Endothelial cell of hepatic sinusoid (primary cell): ENCODE data around the gene PRDM15.

Experiments
- in situ Hi-C: cut with HindIII; loops from 2 replicates; pipeline ENCODE4 v1.10.0; 2017; ENCODE audit warnings: low sequenced_read_pairs

The PRDM15 gene

DNA sequence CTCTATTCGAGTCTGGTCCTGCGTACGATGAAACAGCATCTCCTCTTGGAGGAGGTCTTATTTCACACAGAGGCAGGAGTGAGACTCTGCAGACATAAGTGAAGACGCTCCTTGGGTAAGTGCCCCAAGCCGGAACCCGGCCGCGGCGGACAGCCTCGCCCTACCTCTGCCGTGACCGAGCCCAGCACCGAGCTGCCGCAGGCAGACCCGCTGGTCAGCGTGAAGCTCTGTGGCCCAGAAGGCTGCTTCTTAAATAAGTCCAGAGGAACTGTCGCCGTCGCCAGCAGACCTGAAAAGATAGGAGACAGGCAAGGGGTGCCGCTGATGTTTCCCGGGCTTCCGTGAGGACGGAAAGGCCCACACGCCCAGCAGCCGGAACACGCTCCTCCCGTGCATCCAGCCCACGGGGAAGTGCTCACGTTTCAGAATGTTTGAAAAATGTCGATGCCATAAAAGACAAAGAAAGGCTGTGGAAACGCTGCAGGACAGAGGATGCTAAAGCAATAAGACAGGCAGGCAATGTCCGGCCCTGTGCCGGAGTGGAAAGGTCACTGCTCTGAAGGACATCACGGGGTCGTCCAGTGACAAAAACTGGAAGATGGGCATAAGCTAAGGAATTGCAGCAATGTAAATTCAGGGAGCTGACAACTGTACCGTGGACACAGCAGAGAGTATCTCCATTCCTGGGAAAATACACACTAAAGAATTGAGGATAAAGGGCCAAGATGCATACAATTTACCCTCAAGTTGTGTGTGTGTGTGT is 28.5 kb upstream of the PRDM15 start:
- in situ Hi-C loops = no loop called here

DNA sequence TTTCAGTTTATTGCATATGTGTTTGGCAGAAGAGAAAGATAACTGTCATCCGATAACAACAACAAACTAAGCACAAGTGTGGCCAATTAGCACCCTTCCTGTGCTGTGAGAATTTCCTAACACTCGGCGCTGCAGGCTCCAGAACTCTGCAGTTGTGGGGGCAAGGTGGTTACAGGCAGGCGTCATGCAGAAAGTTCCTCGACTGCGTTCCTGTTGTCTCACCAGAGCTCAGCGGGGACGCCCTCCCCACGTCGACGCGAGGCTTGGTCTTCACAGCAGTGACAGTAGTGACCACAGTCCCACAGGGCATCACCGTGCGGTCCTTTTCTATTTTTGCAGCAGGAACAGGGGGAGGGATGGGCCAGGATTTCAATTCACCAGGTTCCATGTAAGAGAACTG is 27.6 kb upstream of the PRDM15 start:
- in situ Hi-C loops = no loop called here

DNA sequence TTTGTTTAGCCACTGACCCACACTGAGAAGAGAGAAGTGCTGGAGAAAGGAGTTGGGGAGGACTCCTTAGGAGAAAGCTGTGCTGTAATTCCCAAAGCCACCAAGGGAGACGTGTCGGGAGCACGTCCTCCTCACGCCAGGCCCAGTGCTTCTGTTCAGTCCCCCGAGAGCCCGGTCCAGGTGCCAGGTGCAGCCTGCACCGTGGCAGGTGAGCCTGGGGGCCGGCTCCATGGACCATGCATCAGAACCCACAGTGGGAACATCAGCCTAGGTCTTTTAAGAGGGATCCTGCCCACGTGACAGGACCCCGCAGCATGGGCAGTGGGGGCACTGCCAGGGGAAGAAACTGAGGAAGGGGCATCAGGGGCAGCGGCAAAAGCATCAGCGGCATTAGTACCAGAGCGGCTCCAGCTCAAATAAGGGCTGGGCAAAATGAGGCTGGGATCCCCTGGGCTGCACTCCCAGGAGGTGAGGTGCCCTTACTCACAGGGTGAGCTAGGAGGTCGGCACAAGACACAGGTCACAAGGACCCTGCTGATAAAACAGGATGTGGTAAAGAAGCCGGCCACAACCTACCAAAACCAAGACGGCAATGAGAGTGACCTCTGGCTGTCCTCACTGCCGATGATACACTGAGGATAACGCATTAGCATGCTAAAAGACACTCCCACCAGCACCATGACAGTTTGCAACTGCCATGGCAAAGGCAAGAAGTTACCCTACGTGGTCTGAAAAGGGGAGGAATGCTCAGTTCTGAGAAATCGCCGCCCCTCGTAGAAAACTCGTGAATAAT is 24.6 kb upstream of the PRDM15 start:
- in situ Hi-C loops = no loop called here

DNA sequence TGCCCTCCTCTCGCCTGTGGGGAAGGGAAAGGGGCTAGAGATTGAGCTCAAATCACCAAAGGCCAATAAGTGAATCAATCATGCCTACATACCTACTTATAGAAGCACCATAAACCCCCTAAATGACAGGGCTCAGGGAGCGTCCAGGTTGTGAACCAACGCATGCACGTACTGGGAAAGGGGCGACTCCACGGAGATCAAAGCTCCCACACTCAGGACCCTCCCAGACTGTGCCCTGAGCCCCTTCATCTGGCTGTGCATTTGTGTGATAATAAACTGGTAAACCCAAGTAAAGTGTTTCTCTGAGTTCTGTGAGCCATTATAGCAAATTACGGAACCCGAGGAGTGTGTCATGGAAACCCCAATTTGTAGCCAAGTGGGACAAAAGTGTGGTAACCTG is 23.8 kb upstream of the PRDM15 start:
- in situ Hi-C loops = no loop called here

DNA sequence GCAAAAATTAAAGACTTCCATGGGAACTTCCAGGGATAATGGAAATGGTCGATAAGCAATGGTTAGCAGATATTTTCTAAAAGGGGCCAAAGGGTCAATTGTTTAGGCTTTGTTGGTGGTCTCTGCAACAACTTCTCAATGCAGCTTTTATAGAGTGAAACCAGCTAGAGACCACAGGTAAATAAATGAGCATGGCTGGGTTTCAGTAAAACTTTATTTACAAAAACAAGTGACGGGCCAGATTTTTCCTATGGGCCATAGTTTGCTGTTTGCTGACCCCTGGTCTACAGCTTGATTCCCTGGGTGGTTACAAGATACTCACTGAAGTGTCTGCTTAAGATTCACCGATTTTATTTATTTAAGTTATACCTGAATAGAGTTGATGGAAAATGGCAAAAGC is 22.6 kb upstream of the PRDM15 start:
- in situ Hi-C loops = no loop called here

DNA sequence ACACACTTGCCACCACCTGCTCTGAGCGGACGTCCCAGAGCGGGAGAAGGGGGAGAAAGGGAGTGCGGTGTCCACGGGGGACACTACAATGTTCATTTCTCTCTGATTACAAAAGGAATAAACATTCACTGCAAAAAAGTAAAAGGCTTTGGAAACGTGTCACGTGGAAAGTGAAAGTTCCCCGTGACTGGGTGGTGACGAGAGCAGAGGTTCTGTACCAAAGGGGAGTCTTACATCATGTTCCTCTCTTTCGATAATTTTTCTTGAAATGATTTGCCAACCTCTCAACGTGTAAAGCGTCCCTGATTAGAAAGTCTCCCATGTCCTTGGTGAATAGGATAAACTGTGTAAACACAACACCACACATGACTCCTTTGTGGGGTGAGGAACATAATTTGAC is 22.0 kb upstream of the PRDM15 start:
- in situ Hi-C loops = no loop called here

DNA sequence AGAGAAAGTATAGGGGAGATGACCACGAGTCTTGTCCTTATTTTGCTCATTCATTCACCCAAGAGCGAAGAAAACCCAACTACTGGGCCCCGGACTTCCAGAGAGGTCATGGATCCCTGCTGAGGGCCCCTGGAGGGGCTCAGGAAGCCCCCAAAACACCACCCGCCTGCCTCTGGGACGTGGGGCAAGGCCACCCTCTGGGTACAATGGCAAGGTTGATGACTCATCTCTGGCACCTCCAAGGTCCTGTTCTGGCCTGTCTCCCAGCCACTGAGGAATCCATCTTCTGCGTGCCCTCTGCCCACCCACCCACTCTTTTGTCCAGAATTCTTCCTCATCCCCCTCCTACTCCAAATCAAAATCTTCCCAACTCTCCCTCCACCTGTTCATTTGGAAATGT is 21.3 kb upstream of the PRDM15 start:
- in situ Hi-C loops = no loop called here

DNA sequence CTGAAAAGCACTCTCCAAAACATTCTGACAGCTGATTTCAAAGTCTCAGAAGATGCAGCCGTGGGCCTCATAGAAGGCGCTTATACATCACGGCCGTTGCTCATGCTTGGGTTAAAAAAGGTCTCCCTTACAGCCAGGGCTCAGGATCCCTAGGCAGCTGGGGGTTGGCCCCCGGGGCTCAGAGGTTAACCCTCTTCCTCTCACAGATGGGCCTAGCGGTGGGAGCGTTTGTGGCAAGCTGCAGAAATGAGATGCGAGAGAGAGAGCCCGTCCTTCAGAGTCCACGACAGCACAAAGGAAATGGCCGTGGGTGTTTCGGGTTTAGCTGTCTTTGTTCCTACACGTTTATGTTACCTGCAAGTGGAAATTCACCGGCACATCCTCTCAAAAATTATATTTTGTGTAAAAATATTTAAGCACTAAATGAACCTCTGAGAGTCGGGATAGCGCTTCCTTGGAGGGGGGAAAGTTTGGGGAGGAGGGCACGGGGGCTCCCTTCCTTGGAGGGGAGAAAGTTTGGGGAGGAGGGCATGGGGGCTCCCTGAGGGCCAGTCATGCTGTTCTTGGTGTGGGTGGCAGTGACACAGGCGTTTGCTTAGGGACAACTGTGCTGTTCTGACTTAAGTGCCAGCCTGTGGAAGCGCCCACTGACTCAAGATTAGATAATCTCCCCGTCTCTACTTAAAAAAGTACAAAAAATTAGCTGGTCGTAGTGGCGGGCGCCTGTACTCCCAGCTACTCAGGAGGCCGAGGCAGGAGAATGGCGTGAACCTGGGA is 20.5 kb upstream of the PRDM15 start:
- in situ Hi-C loops = no loop called here

DNA sequence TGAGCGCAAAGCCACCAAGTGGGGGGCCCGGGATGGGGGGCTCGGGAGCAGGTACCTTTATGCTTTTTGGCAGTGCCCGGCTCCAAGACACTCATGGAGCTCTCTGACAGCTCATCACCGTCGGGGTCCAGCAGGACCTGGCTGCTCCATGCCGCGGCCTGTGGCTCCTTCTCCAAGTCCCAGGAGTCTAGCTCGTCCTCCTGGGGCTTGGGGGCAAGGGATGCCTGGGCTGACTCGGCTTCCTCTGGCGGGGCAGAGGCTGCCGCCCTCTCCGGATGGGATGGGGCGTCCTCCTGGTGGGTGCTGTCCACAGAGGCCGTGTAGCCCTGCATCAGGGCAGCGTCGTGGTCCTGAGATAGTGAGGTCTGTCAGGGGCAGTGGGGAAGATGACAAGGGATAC is 19.9 kb upstream of the PRDM15 start:
- in situ Hi-C loops = no loop called here

DNA sequence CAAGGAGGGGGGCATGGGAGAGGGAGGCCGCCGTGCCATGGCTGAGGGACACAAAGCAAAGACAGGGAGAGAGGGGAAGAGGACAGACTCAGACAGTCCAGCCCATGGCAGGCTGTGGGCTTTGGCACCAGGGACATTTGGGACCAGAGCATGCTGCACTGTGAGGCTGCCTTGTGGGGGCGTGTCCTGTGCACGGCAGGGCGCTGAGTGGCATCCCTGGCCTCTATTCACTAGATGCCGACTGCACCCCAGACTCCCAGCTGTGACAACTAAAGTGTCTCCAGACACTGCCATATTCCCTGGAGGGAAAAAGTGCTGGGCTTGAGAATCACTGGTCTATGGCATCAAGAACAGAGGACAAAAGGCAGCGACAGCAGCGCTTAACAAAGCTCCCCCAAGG is 18.6 kb upstream of the PRDM15 start:
- in situ Hi-C loops = no loop called here

DNA sequence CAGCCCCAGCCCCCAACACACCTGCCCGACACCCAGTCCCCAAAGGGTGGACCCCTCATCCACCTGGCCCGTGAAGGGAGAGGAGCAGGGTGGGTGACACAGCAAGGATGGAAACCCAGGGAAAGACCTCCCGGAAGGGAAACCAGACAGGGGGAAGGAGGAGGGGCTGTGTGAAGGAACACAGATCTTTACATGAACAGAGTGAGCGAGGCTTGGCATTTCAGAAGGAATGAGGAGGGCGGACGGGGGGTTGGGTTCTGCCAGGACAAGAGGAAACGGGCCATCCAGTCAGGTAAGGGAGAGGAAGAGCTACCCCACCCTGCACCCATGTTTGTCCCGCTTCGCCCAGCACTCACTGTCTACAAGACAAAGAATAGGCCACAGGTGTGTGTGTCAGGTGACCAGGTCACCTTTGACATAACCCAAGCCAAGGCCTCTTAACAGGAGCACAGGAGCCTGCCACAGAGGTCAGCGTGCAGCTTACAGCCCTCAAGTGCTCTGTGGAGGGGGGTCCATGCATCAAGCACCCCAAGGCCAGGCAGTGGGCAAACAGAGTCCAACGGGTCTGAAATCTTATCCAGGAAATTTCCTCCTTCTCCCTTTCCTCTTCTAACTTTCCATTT is 18.0 kb upstream of the PRDM15 start:
- in situ Hi-C loops = no loop called here

DNA sequence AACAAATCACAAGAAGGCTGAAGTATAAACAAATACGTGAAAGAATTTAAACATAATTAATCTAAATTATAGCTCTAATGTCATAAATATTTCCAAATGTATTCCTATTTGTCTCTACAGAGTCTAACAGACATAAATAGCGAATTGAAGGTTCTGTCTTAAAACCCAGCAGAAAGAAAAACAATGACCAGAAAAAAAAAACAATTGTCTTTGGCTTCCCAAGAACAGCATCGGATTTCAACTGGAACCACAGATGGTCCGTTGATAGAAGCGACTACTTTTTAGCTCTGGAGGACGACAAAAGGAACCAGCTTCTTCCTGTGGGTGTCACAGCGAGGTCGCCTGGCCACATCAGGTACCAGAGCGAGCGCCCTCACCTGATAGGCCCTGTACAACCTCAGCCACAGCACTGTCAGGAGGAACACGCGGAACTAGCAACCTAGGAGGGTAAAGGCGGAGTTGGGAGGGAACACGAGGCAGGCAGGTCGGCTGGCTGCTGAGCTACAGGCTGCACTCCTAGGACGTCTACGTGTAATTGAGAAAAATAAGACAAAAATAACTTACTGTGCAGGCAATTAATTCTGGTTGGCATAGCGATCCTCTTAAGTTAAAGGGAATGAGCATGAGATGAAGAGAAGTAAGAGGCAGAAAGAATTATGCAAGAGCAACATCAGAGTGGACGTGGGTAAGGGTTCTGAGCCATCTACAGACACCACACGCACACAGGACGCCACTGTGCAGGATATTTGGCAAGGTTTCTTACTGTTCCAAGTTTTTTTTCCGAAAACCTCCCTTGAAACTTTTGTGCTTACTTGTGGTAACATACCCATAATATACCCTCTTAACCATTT is 16.7 kb upstream of the PRDM15 start:
- in situ Hi-C loops = no loop called here

DNA sequence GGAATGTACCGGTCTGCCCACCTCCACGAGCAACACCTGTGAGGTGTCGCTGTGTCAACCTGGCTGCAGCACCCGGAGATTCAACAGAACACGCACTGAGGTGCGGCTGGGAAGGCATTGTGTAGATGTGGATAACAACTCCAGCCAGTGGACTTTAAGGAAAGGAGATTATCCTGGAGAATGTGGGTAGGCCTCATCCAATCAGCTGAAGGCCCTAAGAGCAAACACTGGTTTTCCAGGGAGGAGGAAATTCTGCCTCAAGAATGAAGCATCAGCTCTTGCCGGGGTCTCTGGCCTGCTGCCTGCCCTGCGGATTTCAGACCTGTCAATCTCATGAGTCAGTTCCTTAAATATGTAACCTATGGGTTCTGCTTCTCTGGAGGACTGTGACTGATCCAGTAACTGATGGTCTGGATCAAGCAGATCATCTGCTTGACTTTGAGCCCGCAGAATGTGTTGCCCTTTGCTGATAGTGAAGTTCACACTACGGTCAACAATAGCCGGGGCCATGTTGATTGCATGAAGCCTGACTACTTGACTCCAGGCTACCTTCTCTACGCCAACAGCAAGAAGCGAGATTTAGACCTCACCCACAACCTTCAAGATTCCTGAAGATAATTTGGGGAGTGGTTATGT is 15.9 kb upstream of the PRDM15 start:
- in situ Hi-C loops = no loop called here

DNA sequence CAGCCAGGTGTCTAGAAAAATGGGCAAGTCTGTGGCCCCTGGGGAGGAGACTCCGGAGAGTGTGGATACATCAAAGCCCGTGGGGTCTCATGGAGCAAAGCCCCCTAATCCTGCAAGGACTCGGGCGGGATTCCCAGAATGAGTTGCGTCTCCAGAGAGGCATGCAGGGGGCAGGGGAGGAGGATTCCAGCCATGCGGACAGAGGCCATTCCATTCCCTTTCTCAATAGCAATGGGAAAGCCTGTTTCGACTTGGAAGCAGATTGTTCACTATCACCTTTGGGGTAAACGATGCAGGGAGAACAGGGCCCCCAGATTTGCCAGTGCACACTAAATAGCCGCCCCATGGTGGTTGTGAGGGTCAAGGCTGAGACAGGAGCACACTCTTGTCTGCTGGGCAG is 15.4 kb upstream of the PRDM15 start:
- in situ Hi-C loops = no loop called here

DNA sequence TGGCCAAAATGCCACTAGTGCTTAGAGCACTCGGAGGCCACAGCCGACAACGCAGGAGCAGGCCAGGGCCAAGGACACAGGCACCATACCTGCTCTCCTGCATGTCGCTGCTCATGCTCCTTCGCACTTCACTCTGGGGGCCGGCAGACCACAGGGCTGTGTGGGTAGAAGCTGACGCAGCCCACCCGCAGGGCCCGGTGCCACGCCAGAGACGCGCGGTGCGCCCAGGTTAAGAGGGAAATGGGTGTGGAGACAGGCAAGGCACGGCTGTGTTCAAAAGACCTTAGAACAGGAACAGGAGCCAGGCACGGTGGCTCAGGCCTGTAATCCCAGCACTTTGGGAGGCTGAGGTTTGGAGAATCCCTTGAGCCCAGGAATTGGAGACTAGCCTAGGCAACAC is 13.6 kb upstream of the PRDM15 start:
- in situ Hi-C loops = no loop called here

DNA sequence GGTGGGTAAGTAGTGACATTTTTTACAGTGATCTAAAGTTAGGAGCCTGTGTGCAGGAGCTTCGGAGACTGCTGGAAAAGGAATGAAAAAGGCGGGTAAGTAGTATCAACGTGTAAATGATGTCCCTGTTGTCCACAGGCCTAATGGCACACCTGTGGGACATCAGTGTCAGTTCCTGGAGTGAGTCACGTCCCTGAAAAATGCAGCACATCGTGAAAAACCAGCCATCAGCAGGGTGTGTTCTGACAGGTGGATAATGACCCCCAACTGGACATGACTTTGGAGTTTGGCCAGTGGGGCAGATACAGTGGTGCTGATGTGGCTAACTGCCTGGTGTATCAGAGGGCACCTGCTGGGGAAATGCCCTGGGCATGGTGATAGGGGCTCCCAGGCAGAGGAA is 12.0 kb upstream of the PRDM15 start:
- in situ Hi-C loops = no loop called here

DNA sequence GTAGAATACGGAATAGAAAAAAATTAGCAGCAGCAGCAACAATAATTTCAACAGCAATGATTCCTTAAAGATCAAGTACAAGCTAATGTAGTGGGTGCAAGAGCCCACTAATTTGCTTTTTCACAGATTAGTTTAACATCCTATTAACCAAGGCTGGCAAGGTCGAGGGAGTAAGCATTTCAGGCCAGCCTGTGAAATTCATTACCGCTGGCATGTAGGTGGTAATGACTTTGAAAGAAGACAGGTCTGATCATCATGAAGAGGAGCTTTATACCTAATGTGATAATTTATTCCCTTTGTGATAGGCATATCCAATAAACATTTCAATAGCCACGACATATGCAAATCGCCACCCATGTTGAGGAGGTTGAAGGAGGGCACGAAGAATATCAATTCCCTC is 11.2 kb upstream of the PRDM15 start:
- in situ Hi-C loops = no loop called here

DNA sequence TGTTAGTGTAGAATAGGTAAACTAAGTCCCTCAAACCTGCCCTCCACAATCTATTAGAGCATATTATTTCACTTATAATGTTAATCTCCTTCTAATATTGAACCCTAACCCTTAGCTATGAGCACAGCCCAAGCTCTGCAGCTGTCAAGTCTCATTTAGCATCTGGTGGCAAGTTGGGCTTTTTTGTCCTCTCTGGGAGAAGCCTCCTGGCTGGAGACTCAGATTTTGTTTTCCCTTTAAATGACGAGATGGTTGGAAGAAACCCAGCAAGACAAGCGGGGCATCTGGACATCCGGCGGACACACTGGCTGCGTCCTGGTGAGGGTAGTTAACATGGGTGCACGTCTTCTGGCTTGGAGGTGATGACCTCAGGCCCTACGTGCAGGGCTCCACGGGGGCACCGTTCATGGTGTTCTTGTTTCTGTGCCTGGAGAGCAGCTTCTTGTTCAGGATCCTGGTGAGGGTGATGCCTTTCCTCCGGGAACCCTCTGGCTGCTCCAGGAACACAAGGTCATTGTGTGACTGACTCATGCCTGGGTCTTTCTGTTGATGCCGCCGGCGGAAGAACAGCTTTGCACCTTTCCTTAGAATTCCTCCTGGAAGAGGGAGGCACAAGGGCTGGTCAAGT is 9.7 kb upstream of the PRDM15 start:
- in situ Hi-C loops = no loop called here

DNA sequence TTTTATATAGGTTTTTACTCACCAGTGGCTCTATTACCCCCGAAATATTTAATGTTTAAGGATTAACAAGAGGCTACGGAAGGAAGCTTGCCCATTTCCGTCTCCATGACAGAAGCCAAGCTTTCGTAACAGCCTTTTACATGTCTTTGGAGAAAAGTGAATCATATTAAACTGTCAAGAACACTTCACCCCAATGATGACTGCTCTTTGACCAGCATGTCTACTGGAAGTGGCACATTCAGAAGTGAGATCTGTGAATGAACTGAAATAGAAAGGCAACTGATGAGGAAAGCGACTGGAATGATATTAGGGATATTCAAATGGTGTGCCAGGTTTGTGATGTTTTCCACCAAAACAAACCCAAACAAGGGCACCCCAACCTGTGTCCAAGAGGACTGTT is 8.5 kb upstream of the PRDM15 start:
- in situ Hi-C loops = no loop called here

DNA sequence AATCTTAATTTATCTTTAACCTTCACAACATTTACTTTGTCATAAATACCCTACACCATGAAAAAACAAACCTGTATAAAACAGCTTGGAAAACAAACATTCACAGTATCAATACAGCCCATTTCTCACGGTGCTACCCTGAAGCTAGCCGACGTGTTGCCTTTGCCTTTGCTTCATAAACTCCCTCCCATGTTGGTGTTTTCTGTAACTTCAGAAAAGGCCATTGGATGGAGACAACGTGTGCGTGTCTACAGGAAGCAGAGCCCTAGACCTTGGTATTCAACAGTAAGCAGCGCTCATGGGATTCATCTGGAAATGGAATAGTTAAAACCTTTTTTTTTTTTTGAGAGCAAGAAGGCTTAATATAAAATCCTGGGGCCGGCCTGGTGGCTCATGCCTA is 7.2 kb upstream of the PRDM15 start:
- in situ Hi-C loops = no loop called here
